ENCODE measurements around the gene PRR12. TPM values are rescaled to one million over a fixed set of nuclear protein-coding genes. Genes with fewer than 3 reads are reported as not detected.
A peak's percentile ranks its signal among the peaks of the same experiment; 100 is the strongest.

The PRR12 gene
- polyA plus RNA-seq, 3 donors = 0.04 to 3.3 (median 0.11) TPM

DNA sequence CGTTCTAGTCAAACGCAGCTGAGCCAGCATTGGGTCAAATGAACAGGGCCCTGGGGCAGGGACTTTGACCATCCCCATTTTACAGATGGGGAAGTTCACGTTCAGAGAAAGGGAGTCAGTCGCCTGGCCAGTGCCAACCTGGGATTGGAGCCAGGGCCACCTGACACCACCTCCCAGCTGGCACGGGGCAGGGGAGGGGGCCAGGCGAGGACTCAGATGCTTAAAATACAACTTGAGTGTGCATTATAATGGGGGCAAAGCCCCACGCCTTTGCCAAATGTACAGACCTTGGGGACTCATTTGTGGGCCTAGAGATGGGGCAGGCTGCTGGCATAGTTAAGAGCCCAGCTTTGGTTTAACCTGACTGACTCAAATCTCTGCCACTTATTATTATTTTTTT is 14.6 kb downstream of the PRR12 start:
- no peak overlapping the region for H3K4me3 ChIP-seq (replicated peaks in 1 of 3; ENCODE audit: low read depth in 2 of 3, low read length in 3 of 3)
- Mint-ChIP-seq H3K36me3 (peaks cover 45 to 96% of the 10 kb centered on the region in 2 donors), H3K27me3 (ENCODE audit: low read depth in 3 of 3) (no peaks in the 10 kb centered on the region), H3K4me1 (peaks cover 7% of the 10 kb centered on the region), H3K9me3 (no peaks in the 10 kb centered on the region), H3K4me3 (no peak overlapping the region), H3K27ac (peak overlapping the region in 4 of 7 donors; percentile 42 to 77 (median 56))
- H3K27me3 ChIP-seq (ENCODE audit: control insufficient read depth in 2 of 2, insufficient read depth in 2 of 2, low read length in 2 of 2) = no peaks in the 10 kb centered on the region
- H3K27ac ChIP-seq (ENCODE audit: low read depth in 1 of 2, low read length in 2 of 2) = peak overlapping the region in 1 of 2 donors; percentile 32
- WGBS (ENCODE audit: insufficient coverage) = 88% methylated on average over 5 of the region's 7 CpGs
- no peak overlapping the region for H3K9ac ChIP-seq (ENCODE audit: insufficient read depth, low read length, poor library complexity, severe bottlenecking)
- TF ChIP-seq, protein P1, sequence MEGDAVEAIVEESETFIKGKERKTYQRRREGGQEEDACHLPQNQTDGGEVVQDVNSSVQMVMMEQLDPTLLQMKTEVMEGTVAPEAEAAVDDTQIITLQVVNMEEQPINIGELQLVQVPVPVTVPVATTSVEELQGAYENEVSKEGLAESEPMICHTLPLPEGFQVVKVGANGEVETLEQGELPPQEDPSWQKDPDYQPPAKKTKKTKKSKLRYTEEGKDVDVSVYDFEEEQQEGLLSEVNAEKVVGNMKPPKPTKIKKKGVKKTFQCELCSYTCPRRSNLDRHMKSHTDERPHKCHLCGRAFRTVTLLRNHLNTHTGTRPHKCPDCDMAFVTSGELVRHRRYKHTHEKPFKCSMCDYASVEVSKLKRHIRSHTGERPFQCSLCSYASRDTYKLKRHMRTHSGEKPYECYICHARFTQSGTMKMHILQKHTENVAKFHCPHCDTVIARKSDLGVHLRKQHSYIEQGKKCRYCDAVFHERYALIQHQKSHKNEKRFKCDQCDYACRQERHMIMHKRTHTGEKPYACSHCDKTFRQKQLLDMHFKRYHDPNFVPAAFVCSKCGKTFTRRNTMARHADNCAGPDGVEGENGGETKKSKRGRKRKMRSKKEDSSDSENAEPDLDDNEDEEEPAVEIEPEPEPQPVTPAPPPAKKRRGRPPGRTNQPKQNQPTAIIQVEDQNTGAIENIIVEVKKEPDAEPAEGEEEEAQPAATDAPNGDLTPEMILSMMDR (IDR thresholded peaks at IDR 0.05) = no peak
- intact Hi-C loops (cut with micrococcal nuclease) = no loop called here
- peaks cover 60 to 92% of the 10 kb centered on the region in 2 donors for H3K36me3 ChIP-seq (replicated peaks in 1 of 2; ENCODE audit: control insufficient read depth in 1 of 2, insufficient read depth in 2 of 2, low read length in 2 of 2)
- peaks cover 93% of the 10 kb centered on the region for H4K20me1 ChIP-seq (ENCODE audit: insufficient read depth, low read length)
- H3K79me2 ChIP-seq (ENCODE audit: insufficient read depth, low read length) = peaks cover 91% of the 10 kb centered on the region
- no peak overlapping the region for H3K4me2 ChIP-seq (replicated peaks; ENCODE audit: extremely low read depth, low read length, poor library complexity, severe bottlenecking)
- H3K9me3 ChIP-seq (replicated peaks in 1 of 2; ENCODE audit: control insufficient read depth in 1 of 2, insufficient read depth in 1 of 2, low read length in 2 of 2) = no peaks in the 10 kb centered on the region
- DNase-seq = no peak
- H3K4me1 ChIP-seq (ENCODE audit: control insufficient read depth in 1 of 2, insufficient read depth in 2 of 2, low read length in 2 of 2) = no peaks in the 10 kb centered on the region
- no peak overlapping the region for H2AFZ ChIP-seq (ENCODE audit: insufficient read depth, low read depth, low read length, poor library complexity, severe bottlenecking)

DNA sequence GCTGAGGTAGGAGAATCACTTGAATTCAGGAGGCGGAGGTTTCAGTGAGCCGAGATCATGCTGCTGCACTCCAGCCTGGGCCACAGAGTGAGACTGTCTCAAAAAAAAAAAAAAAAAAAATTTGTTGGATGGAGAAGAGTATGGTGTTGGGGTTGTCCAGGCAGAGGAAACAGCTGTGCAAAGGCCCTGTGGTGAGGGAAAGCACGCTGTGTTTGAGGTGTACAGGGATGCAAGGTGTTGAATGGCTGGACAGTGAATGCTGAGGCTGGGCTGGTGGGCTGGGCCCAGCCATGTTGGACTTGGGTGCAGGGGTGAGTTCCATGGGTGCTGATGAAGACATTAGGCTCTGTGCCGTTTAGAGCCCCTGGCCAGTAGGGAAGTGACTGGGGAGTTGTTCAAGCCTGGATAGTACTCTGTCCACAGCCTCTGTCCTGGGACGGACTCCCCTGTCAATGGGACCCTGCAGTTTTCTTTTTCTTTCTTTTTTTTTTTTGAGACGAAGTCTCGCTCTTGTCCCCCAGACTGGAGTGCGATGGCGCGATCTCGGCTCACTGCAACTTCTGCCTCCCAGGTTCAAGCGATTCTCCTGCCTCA is 18.6 kb downstream of the PRR12 start:
- Histone ChIP-seq H3K9me3 (replicated peaks in 1 of 2; ENCODE audit: control insufficient read depth in 1 of 2, insufficient read depth in 1 of 2, low read length in 2 of 2) (no peaks in the 10 kb centered on the region), H2AFZ (ENCODE audit: insufficient read depth, low read depth, low read length, poor library complexity, severe bottlenecking) (no peak overlapping the region), H3K9ac (ENCODE audit: insufficient read depth, low read length, poor library complexity, severe bottlenecking) (no peak overlapping the region), H3K4me1 (ENCODE audit: control insufficient read depth in 1 of 2, insufficient read depth in 2 of 2, low read length in 2 of 2) (peaks cover 5 to 19% of the 10 kb centered on the region in 2 donors), H3K79me2 (ENCODE audit: insufficient read depth, low read length) (peaks cover 91% of the 10 kb centered on the region), H3K36me3 (replicated peaks in 1 of 2; ENCODE audit: control insufficient read depth in 1 of 2, insufficient read depth in 2 of 2, low read length in 2 of 2) (peaks cover 36 to 72% of the 10 kb centered on the region in 2 donors), H3K27me3 (ENCODE audit: control insufficient read depth in 2 of 2, insufficient read depth in 2 of 2, low read length in 2 of 2) (no peaks in the 10 kb centered on the region), H4K20me1 (ENCODE audit: insufficient read depth, low read length) (peaks cover 84% of the 10 kb centered on the region), H3K4me3 (replicated peaks in 1 of 3; ENCODE audit: low read depth in 2 of 3, low read length in 3 of 3) (no peak overlapping the region), H3K4me2 (replicated peaks; ENCODE audit: extremely low read depth, low read length, poor library complexity, severe bottlenecking) (no peak overlapping the region), H3K27ac (ENCODE audit: low read depth in 1 of 2, low read length in 2 of 2) (no peak overlapping the region)
- TF ChIP-seq, protein P1 (IDR thresholded peaks at IDR 0.05) = no peak
- Mint-ChIP-seq H3K4me3 (no peak overlapping the region), H3K9me3 (no peaks in the 10 kb centered on the region), H3K27me3 (ENCODE audit: low read depth in 3 of 3) (no peaks in the 10 kb centered on the region), H3K27ac (peak overlapping the region in 4 of 7 donors; percentile 0 to 46 (median 40)), H3K36me3 (peaks cover 36 to 78% of the 10 kb centered on the region in 2 donors), H3K4me1 (peaks cover 25% of the 10 kb centered on the region)
- DNase-seq = no peak
- intact Hi-C loops (cut with micrococcal nuclease) = no loop called here
- 98% methylated on average over 6 of the region's 12 CpGs for WGBS (ENCODE audit: insufficient coverage)
